GM21825 (cell line): Measurements from ENCODE around the gene DNAH11.
"Not testable (repeated sequence)": the region's sequence is repeated elsewhere in the genome, so short reads cannot be mapped to it uniquely, and the experiment has no call there.

ENCODE experiments used
- ATAC-seq: cut with Tn5 transposase; IDR thresholded peaks from one replicate; pipeline ENCODE4 v1.9.1; 2021; ENCODE audit warnings: mild to moderate bottlenecking, moderate library complexity; ENCODE audit not compliant: unreplicated experiment

The DNAH11 gene

GRCh38 chr7:21542891-21543527 is at the start of gene DNAH11:
Gene DNAH11 (plus strand): TSS chr7:21543039. CDS start chr7:21543246, 207 bp downstream.
- no peak for ATAC-seq

GRCh38 chr7:21495731-21496130 is 47.1 kb upstream of the DNAH11 start:
- no peak for ATAC-seq

- ATAC-seq, result no peak
These were observed 45.8 kb upstream of the DNAH11 start for GRCh38 chr7:21497072-21497471.

- no peak for ATAC-seq
These were observed 42.6 kb upstream of the DNAH11 start for GRCh38 chr7:21500117-21500832.

GRCh38 chr7:21504021-21504420 is 38.8 kb upstream of the DNAH11 start:
- no peak for ATAC-seq

GRCh38 chr7:21507627-21508343 is 35.1 kb upstream of the DNAH11 start:
- ATAC-seq, result no peak

GRCh38 chr7:21508538-21508937 is 34.3 kb upstream of the DNAH11 start:
- ATAC-seq, result no peak

- no peak for ATAC-seq
These were observed 28.8 kb upstream of the DNAH11 start for GRCh38 chr7:21514062-21514461.

GRCh38 chr7:21524680-21525079 is 18.2 kb upstream of the DNAH11 start:
- ATAC-seq, result no peak

GRCh38 chr7:21526007-21526406 is 16.8 kb upstream of the DNAH11 start:
- no peak for ATAC-seq

- no peak for ATAC-seq
These were observed 16.4 kb upstream of the DNAH11 start for GRCh38 chr7:21526448-21526847.

GRCh38 chr7:21532485-21532884 is 10.4 kb upstream of the DNAH11 start:
- not testable (repeated sequence) for ATAC-seq

GRCh38 chr7:21533646-21534045 is 9.2 kb upstream of the DNAH11 start:
- ATAC-seq, result not testable (repeated sequence)

- not testable (repeated sequence) for ATAC-seq
These were observed 6.3 kb upstream of the DNAH11 start for GRCh38 chr7:21536445-21537118.

- no peak for ATAC-seq
These were observed 3.8 kb upstream of the DNAH11 start for GRCh38 chr7:21538936-21539495.

- ATAC-seq, result no peak
These were observed 876 bp downstream of the DNAH11 start for GRCh38 chr7:21543528-21544302.

- no peak for ATAC-seq
These were observed 1.4 kb downstream of the DNAH11 start for GRCh38 chr7:21544303-21544656.

GRCh38 chr7:21544715-21545114 is 1.9 kb downstream of the DNAH11 start:
- no peak for ATAC-seq

GRCh38 chr7:21547501-21547900 is 4.7 kb downstream of the DNAH11 start:
- no peak for ATAC-seq

GRCh38 chr7:21548491-21548890 is 5.7 kb downstream of the DNAH11 start:
- no peak for ATAC-seq
